Kidney (tissue), 14 donors: ENCODE measurements around the gene MRPL58. TPM values are rescaled to one million over a fixed set of nuclear protein-coding genes. Genes with fewer than 3 reads are reported as not detected.

Source experiments
- DNase-seq, 5 donors: peaks; one replicate each; pipeline ENCODE4 v3.0.0-alpha.2; 2013 to 2020
- FAIRE-seq: peaks from 2 replicates; lab custom pipeline; 2012; peaks lifted over from hg19 to GRCh38; lab: Jason Lieb, UNC
- H3K27ac ChIP-seq, 2 donors: one replicate each; pipeline ENCODE4 v1.7.0; 2013; ENCODE audit warnings: low read depth in 2 of 2, low read length in 2 of 2, inconsistent platforms in 1 of 2
- H3K27me3 ChIP-seq: one replicate; pipeline ENCODE4 v1.7.1; 2013; ENCODE audit warnings: low read length, inconsistent platforms; ENCODE audit not compliant: control insufficient read depth, insufficient read depth
- H3K36me3 ChIP-seq, 3 donors: one replicate each; pipeline versions ENCODE4 v1.7.0 to v1.7.1; 2013; ENCODE audit warnings: low read length in 3 of 3, control low read depth in 1 of 3, inconsistent platforms in 1 of 3; ENCODE audit not compliant: insufficient read depth in 3 of 3, control insufficient read depth in 2 of 3
- H3K4me1 ChIP-seq, 3 donors: one replicate each; pipeline versions ENCODE4 v1.7.0 to v1.7.1; 2013; ENCODE audit warnings: low read length in 3 of 3, inconsistent platforms in 1 of 3, low read depth in 1 of 3; ENCODE audit not compliant: control insufficient read depth in 2 of 3, insufficient read depth in 2 of 3
- H3K4me3 ChIP-seq, 3 donors: one replicate each; pipeline versions ENCODE4 v1.7.0 to v1.8.1; 2013; ENCODE audit warnings: low read length in 3 of 3, control low read depth in 1 of 3, inconsistent platforms in 1 of 3
- H3K9ac ChIP-seq, 3 donors: one replicate each; pipeline versions ENCODE4 v1.7.0 to v1.7.1; 2013; ENCODE audit warnings: low read length in 3 of 3, control low read depth in 1 of 3, inconsistent platforms in 1 of 3
- H3K9me3 ChIP-seq, 3 donors: one replicate each; pipeline versions ENCODE4 v1.7.0 to v1.7.1; 2013; ENCODE audit warnings: low read length in 3 of 3, control low read depth in 1 of 3, inconsistent platforms in 1 of 3; ENCODE audit not compliant: control insufficient read depth in 2 of 3, insufficient read depth in 1 of 3
- CTCF ChIP-seq: IDR thresholded peaks from 3 replicates; pipeline ENCODE4 v1.5.1; 2012; ENCODE audit warnings: mild to moderate bottlenecking, moderate library complexity, borderline replicate concordance; ENCODE audit not compliant: insufficient read depth; ENCODE audit errors: extremely low read depth
- intact Hi-C: fragments of 100-400 bp; cut with DNase I; formaldehyde crosslinking; loops from one replicate; pipeline ENCODE4 v1.11.1; 2022
- polyA plus RNA-seq: library from polyadenylated mRNA; stranded (reverse); fragments of 350-450 nt; fragmentation: Illumina TruSeq; extraction: RNeasy Lipid Tissue Mini Kit (QIAGEN cat#74804); gene quantifications from one replicate; pipeline ENCODE4 v1.2.3, GENCODE V29; 2014; ENCODE audit warnings: low read depth, low replicate concordance; ENCODE audit not compliant: insufficient read depth
- total RNA-seq: library from RNA; stranded (reverse); fragmentation: NEBNext Ultra II Directional; extraction: Animal tissue kit (Norgen Biotek cat#: 25700); gene quantifications from one replicate; pipeline ENCODE4 v1.2.1, GENCODE V29; 2021
- donor health status: control.
- donor health status: control.
- donor health status: control.
- donor health status: control.
- donor health status: control.
- donor health status: DM: yes; HTN: yes; CAD: no.
- donor health status: Normal renal cell carcinoma (clear cell type).

Gene MRPL58
- total and polyA plus RNA-seq, 2 donors from 2014 or later, result 23.1 to 84.5 TPM

DNA sequence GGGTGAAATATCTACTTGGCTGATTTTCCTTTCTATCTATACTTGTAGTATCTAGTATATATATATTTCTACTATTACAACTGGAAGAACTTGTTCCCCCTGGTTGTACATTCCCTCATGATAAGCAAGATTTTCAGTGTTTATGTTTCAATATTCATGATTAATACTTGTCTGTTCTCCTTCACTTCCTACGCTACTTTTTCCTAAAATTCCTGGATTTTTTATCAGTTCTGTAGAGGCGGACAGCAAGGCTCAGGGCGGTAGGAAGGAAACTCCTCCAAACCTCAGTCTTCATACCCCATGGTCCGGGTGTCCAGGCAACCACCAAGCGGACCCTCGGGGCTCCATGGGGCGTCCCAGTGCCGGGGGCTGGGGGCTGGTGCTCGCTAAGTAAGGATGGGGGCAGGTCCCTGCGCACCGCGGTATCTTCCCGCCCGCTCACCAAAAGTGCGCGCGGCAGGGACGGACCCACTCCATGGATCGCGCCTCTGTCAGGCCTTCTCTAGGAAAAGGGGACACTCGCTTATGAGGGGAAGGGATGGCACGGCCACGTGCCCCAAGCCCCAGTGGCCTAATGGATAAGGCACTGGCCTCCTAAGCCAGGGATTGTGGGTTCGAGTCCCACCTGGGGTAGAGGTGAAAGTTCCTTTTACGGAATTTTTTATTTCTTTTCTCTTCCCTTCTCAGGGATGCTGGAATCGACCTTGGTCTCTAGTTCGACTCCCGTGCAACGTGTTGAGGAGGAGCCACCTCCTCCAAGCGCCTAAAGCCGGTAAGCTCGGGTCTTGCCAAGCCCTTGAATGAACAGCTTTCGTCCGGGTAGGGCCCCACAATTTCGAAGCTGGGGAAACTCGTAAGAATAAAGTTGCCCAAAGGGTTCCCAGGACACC is 21.1 kb downstream of the MRPL58 start:
- Histone ChIP-seq H3K9ac (peak overlapping the region; percentile 2 to 63 (median 63)), H3K4me1 (peaks cover 0 to 18% (median 5%) of the 10 kb centered on the region in 3 donors), H3K4me3 (peak overlapping the region; percentile 63 to 79 (median 75)), H3K27ac (peak overlapping the region in 1 of 2 donors; percentile 96), H3K9me3 (no peaks in the 10 kb centered on the region), H3K36me3 (peaks cover 0 to 5% (median 2%) of the 10 kb centered on the region in 3 donors), H3K27me3 (no peaks in the 10 kb centered on the region)
- intact Hi-C loops, result no loop called here
- FAIRE-seq, result no peak
- TF ChIP-seq CTCF, result no peak
- DNase-seq, result peak; percentile 95 to 98 (median 98)

DNA sequence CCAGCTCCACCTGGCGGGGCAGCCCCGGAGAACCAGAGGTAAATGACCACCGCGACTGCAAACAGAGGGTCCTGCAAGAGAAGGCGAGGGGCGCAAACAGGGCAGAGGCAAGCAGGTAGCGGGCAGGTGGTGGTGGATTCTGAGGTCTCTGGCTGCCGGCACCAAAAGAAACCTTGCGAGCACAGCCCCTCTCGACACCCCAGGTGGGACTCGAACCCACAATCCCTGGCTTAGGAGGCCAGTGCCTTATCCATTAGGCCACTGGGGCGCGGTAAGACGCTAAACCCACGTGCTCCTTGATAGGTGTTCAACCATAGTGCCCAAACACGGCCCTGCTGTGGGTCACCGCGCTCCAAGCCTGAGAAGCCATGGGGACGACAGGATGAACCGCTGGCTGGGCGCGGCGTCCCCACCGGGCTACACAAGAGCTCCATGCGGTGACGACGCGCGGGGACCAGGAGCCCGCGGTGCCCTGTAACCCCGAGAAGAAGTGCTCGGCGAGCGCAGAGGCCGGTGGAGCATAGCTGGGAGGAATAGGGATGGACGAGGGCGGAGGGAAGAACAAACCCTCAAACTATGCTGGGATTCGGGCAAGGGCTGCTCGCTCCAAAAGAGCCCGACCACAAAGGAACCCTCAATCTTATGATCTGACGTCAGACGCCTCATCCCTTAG is 21.9 kb downstream of the MRPL58 start:
- DNase-seq, result peak; percentile 92 to 96 (median 94)
- Histone ChIP-seq H3K27me3 (no peaks in the 10 kb centered on the region), H3K9ac (peak overlapping the region; percentile 63 to 64 (median 63)), H3K4me3 (peak overlapping the region; percentile 63 to 79 (median 75)), H3K4me1 (peaks cover 0 to 18% (median 5%) of the 10 kb centered on the region in 3 donors), H3K27ac (peak overlapping the region; percentile 85 to 96), H3K36me3 (peaks cover 3 to 13% (median 8%) of the 10 kb centered on the region in 3 donors), H3K9me3 (no peaks in the 10 kb centered on the region)
- intact Hi-C loops, result no loop called here
- no peak for TF ChIP-seq CTCF
- no peak for FAIRE-seq

- Histone ChIP-seq H3K4me1 (peaks cover 0 to 18% (median 5%) of the 10 kb centered on the region in 3 donors), H3K9ac (no peak overlapping the region), H3K4me3 (no peak overlapping the region), H3K27me3 (no peaks in the 10 kb centered on the region), H3K36me3 (peaks cover 8 to 36% (median 19%) of the 10 kb centered on the region in 3 donors), H3K27ac (peak overlapping the region in 1 of 2 donors; percentile 54), H3K9me3 (no peaks in the 10 kb centered on the region)
- FAIRE-seq, result no peak
- no peak for TF ChIP-seq CTCF
- intact Hi-C loops, result no loop called here
- peak in 3 of 5 donors; percentile 61 to 92 (median 65) for DNase-seq
Measured at GRCh38 chr17:75036643-75037268, 24.3 kb downstream of the MRPL58 start.
